GM19035 (cell line): ENCODE results near the gene PCDHB13.
"Not testable (repeated sequence)": the region's sequence is repeated elsewhere in the genome, so short reads cannot be mapped to it uniquely, and the experiment has no call there.

Experiments used
- ATAC-seq: cut with Tn5 transposase; IDR thresholded peaks from one replicate; pipeline ENCODE4 v1.9.1; 2021; ENCODE audit not compliant: unreplicated experiment

The PCDHB13 gene

DNA sequence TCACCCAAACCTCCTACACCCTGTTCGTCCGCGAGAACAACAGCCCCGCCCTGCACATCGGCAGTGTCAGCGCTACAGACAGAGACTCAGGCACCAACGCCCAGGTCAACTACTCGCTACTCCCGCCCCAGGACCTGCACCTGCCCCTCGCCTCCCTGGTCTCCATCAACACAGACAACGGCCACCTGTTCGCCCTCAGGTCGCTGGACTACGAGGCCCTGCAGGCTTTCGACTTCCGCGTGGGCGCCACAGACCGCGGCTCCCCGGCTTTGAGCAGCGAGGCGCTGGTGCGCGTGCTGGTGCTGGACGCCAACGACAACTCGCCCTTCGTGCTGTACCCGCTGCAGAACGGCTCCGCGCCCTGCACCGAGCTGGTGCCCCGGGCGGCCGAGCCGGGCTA lies 12.6 kb upstream of the PCDHB13 start:
- not testable (repeated sequence) for ATAC-seq

DNA sequence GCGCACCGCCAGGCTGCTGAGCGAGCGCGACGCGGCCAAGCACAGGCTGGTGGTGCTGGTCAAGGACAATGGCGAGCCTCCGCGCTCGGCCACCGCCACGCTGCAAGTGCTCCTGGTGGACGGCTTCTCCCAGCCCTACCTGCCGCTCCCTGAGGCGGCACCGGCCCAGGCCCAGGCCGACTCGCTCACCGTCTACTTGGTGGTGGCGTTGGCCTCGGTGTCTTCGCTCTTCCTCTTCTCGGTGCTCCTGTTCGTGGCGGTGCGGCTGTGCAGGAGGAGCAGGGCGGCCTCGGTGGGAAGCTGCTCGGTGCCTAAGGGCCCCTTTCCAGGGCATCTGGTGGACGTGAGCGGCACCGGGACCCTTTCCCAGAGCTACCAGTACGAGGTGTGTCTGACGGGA lies 12.1 kb upstream of the PCDHB13 start:
- ATAC-seq: not testable (repeated sequence)

DNA sequence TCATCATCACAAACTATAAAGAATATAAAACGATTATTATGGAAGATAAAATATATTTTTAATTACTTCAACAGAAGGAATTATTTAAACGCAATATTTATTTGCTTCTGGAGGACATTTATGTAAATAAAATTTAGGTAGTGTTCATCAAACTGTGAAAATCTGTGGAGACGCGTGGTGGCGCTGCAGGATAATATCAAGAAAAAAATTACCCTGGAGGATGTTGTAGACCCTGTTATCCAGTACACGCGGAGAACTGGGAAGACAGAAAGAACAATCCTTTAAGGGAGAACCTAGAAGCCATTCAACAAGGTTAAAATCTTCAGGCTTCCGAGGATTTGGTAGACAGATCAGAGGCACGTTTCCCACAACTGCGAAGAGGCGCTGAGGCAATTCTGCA lies 5.2 kb upstream of the PCDHB13 start, which contains the start of gene PCDHB12:
TSS of gene PCDHB12 (plus strand) at position 242 of the 400 bp plus-strand sequence. CDS start 189 bp downstream, outside the sequence.
- no peak for ATAC-seq

DNA sequence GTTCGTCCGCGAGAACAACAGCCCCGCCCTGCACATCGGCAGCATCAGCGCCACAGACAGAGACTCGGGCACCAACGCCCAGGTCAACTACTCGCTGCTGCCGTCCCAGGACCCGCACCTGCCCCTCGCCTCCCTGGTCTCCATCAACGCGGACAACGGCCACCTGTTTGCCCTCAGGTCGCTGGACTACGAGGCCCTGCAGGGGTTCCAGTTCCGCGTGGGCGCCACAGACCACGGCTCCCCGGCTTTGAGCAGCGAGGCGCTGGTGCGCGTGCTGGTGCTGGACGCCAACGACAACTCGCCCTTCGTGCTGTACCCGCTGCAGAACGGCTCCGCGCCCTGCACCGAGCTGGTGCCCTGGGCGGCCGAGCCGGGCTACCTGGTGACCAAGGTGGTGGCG lies 3.4 kb upstream of the PCDHB13 start:
- not testable (repeated sequence) for ATAC-seq

DNA sequence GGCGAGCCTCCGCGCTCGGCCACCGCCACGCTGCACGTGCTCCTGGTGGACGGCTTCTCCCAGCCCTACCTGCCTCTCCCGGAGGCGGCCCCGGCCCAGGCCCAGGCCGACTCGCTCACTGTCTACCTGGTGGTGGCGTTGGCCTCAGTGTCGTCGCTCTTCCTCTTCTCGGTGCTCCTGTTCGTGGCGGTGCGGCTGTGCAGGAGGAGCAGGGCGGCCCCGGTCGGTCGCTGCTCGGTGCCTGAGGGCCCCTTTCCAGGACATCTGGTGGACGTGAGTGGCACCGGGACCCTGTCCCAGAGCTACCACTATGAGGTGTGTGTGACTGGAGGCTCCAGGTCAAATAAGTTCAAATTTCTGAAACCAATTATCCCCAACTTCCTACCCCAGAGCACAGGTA lies 2.9 kb upstream of the PCDHB13 start:
- not testable (repeated sequence) for ATAC-seq

DNA sequence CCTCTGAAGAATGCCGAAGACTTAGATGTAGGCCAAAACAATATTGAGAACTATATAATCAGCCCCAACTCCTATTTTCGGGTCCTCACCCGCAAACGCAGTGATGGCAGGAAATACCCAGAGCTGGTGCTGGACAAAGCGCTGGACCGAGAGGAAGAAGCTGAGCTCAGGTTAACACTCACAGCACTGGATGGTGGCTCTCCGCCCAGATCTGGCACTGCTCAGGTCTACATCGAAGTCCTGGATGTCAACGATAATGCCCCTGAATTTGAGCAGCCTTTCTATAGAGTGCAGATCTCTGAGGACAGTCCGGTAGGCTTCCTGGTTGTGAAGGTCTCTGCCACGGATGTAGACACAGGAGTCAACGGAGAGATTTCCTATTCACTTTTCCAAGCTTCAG lies 864 bp downstream of the PCDHB13 start:
- ATAC-seq: not testable (repeated sequence)

DNA sequence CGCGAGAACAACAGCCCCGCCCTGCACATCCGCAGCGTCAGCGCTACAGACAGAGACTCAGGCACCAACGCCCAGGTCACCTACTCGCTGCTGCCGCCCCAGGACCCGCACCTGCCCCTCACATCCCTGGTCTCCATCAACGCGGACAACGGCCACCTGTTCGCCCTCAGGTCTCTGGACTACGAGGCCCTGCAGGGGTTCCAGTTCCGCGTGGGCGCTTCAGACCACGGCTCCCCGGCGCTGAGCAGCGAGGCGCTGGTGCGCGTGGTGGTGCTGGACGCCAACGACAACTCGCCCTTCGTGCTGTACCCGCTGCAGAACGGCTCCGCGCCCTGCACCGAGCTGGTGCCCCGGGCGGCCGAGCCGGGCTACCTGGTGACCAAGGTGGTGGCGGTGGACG lies 1.8 kb downstream of the PCDHB13 start:
- not testable (repeated sequence) for ATAC-seq

DNA sequence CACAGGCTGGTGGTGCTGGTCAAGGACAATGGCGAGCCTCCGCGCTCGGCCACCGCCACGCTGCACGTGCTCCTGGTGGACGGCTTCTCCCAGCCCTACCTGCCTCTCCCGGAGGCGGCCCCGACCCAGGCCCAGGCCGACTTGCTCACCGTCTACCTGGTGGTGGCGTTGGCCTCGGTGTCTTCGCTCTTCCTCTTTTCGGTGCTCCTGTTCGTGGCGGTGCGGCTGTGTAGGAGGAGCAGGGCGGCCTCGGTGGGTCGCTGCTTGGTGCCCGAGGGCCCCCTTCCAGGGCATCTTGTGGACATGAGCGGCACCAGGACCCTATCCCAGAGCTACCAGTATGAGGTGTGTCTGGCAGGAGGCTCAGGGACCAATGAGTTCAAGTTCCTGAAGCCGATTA lies 2.3 kb downstream of the PCDHB13 start:
- not testable (repeated sequence) for ATAC-seq

DNA sequence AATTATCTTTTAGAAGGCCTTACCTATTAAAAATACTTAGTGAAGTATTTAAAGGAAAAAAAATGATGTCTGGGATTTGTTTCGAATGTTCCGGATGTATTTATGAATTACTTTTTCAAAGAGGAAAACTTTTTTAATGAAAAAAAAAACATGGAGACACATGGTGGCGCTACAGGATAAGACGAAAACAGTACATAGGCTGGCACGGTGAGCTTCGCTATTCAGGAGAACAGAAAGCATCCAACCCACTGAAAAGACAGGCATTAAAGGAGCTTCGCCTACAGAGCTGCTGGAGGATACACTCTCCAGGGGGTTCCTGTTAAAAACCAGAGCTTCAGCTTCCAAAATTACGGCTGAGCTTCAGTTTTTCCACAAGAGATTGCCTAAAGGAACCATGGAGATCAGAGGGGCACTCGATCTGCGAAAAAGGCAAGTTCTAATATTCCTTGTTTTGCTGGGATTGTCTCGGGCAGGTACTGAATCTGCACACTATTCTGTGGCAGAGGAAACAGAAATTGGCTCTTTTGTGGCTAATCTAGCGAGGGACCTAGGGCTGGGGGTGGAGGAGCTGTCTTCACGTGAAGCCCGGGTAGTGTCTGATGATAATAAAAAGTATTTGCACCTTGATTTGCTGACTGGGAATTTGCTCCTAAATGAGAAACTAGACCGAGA lies 9.5 kb downstream of the PCDHB13 start, which contains the start of gene PCDHB14:
TSS of gene PCDHB14 (plus strand) at position 232 of the 672 bp plus-strand sequence. CDS start at position 395, 163 bp downstream.
- no peak for ATAC-seq

DNA sequence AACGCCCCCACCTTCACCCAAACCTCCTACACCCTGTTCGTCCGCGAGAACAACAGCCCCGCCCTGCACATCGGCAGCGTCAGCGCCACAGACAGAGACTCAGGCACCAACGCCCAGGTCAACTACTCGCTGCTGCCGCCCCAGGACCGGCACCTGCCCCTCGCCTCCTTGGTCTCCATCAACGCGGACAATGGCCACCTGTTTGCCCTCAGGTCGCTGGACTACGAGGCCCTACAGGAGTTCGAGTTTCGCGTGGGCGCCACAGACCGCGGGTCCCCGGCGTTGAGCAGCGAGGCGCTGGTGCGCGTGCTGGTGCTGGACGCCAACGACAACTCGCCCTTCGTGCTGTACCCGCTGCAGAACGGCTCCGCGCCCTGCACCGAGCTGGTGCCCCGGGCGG lies 11.1 kb downstream of the PCDHB13 start:
- not testable (repeated sequence) for ATAC-seq

DNA sequence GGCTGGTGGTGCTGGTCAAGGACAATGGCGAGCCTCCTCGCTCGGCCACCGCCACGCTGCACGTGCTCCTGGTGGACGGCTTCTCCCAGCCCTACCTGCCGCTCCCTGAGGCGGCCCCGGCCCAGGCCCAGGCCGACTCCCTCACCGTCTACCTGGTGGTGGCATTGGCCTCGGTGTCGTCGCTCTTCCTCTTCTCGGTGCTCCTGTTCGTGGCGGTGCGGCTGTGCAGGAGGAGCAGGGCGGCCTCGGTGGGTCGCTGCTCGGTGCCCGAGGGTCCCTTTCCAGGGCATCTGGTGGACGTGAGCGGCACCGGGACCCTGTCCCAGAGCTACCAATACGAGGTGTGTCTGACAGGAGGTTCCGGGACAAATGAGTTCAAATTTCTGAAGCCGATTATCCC lies 11.7 kb downstream of the PCDHB13 start:
- ATAC-seq: not testable (repeated sequence)

DNA sequence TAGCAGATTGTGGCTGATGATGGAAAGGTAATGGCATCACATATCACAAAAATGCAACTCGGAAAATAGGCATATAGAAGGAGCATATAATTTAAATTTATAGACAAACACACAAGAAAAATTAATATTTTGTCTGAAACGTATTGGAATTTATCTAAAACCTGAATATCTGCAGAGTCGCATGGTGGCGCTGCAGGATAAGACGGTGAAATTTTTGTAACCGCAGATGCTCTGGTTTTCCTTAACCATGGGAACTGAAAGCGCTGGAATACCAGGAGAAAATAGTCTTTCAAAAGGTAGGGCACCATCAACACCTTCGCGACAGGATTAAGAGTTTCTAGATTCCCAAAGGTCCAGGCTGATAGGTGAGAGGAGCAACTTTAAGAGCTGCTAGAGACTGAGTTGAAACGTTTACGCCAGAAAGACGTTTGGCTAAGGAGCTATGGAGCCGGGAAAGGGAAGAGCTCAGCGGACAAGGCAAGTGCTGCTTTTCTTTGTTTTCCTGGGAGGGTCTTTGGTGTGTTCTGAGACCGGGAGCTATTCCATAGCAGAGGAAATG lies 20.5 kb downstream of the PCDHB13 start:
- ATAC-seq: no peak

DNA sequence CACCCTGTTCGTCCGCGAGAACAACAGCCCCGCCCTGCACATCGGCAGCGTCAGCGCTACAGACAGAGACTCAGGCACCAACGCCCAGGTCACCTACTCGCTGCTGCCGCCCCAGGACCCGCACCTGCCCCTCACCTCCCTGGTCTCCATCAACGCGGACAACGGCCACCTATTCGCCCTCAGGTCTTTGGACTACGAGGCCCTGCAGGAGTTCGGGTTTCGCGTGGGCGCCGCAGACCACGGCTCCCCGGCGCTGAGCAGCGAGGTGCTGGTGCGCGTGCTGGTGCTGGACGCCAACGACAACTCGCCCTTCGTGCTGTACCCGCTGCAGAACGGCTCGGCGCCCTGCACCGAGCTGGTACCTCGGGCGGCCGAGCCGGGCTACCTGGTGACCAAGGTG lies 22.2 kb downstream of the PCDHB13 start:
- ATAC-seq: not testable (repeated sequence)

DNA sequence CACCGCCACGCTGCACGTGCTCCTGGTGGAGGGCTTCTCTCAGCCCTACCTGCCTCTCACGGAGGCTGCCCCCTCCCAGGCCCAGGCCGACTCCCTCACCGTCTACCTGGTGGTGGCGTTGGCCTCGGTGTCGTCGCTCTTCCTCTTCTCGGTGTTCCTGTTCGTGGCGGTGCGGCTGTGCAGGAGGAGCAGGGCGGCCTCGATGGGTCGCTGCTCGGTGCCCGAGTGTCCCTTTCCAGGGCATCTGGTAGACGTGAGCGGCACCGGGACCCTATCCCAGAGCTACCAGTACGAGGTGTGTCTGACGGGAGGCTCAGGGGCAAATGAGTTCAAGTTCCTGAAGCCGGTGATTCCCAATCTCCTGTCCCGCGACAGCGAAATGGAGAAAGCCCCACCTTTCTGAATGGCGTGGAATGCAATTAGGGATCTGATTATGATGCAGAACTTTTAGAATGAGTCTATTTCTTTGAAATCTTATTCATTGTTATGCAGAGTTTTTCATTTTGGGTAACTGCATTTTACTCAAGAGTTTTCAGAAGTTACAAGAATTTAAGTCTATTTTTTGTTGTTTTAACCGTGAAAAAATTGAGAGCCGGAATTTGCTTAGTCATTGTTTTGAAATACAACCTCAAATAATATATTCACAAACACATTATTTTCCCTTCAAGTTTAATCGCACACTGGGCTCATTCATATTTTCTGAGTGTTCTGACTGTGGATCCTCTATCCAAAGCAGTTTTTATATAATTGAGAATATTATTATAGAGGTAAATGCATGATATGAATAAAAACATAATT lies 23.0 kb downstream of the PCDHB13 start:
- ATAC-seq: no peak

DNA sequence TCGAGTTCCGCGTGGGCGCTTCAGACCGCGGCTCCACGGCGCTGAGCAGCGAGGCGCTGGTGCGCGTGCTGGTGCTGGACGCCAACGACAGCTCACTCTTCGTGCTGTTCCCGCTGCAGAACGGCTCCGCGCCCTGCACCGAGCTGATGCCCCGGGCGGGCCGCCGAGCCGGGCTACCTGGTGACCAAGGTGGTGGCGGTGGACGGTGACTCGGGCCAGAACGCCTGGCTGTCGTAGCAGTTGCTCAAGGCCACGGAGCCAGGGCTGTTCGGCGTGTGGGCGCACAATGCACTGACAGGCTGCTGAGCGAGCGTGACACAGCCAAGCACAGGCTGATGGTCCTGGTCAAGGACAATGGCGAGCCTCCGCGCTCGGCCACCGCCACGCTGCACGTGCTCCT lies 27.8 kb downstream of the PCDHB13 start:
- ATAC-seq: no peak

DNA sequence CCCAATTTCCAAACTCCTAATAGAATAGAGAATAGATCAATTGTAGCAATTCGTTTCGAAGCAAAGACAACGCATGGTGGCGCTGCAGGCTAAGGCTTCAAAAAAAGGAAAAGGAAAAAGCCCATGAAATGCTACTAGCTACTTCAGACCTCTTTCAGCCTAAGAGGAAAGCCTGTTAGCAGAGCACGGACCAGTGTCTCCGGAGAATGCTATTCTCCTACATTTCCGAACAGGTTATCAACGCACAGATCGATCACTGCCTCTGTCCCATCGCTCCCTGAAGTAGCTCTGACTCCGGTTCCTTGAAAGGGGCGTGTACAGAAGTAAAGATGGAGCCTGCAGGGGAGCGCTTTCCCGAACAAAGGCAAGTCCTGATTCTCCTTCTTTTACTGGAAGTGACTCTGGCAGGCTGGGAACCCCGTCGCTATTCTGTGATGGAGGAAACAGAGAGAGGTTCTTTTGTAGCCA lies 31.6 kb downstream of the PCDHB13 start, which contains the start of gene PCDHB15:
TSS of gene PCDHB15 (plus strand) at position 146 of the 468 bp plus-strand sequence. CDS start at position 330, 184 bp downstream.
- no peak for ATAC-seq

DNA sequence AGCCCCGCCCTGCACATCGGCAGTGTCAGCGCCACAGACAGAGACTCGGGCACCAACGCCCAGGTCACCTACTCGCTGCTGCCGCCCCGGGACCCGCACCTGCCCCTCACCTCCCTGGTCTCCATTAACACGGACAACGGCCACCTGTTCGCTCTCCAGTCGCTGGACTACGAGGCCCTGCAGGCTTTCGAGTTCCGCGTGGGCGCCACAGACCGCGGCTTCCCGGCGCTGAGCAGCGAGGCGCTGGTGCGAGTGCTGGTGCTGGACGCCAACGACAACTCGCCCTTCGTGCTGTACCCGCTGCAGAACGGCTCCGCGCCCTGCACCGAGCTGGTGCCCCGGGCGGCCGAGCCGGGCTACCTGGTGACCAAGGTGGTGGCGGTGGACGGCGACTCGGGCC lies 33.3 kb downstream of the PCDHB13 start:
- ATAC-seq: not testable (repeated sequence)

DNA sequence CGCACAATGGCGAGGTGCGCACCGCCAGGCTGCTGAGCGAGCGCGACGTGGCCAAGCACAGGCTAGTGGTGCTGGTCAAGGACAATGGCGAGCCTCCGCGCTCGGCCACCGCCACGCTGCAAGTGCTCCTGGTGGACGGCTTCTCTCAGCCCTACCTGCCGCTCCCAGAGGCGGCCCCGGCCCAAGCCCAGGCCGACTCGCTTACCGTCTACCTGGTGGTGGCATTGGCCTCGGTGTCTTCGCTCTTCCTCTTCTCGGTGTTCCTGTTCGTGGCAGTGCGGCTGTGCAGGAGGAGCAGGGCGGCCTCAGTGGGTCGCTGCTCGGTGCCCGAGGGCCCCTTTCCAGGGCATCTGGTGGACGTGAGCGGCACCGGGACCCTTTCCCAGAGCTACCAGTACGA lies 33.7 kb downstream of the PCDHB13 start:
- not testable (repeated sequence) for ATAC-seq

DNA sequence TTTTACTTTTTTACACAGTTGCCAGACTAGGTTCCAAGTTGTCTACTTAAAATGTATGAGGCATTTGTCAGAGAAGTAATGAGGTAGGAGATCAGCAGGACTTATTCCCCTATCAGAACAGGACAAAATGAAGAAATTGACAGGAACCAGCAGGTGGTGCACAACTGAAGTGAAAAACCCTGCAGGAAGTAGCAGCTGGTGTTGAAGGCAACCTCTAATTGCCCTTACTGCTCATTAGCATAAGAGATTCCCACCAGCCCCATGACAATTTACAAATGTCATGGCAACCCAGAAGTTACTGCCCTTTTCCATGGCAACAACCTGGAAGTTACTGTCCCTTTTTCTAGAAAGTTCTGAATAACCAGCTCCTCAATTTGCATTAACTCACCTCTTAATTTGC lies 36.9 kb downstream of the PCDHB13 start:
- no peak for ATAC-seq

DNA sequence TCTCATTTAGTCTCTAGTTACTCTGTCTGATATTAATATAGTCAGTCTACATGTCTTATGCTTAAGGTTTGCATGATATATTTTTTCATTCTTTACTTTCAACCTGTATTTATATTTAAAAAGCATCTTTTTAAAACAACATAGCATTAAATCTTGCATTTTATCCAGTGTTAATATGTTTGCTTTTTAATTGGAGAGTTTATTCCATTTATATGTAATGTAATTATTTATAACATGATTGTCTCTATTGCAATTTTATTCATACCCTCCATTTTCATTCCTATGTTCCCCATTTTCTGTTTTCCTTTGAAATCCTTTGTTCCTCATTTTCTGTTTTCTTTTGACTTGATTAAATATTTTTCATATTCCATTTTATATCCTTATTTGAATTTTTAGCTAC lies 44.7 kb downstream of the PCDHB13 start:
- ATAC-seq: no peak

DNA sequence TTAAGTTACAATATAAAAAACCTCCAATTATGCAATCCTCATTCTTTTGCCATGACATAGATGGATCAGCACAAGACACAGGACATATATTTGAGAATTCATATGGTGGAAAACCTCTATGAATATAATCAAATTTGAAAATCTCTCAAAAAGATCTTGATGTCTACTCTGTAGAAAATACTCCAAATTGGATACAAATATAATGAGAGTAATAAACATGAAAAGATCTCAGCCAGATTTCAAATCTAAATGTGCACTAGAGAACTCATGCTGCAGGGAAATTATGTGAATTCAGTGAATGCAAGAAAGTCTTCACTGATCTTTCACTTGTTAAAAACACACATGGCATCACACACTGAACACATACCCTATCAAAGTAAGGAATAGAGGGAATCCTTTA lies 45.2 kb downstream of the PCDHB13 start:
- no peak for ATAC-seq
